Neutrophil (primary cell): Measurements from ENCODE around the gene PPARA.

Experiments used
- H3K27ac ChIP-seq: fragments of 200-600 bp; sonication (generic); 2 replicates; pipeline ENCODE4 v1.5.1; 2016; ENCODE audit warnings: mild to moderate bottlenecking, moderate library complexity
- H3K27me3 ChIP-seq: fragments of 200-600 bp; sonication (generic); 2 replicates; pipeline ENCODE4 v1.6.0; 2016; ENCODE audit warnings: mild to moderate bottlenecking
- H3K36me3 ChIP-seq: fragments of 200-600 bp; sonication (generic); 2 replicates; pipeline ENCODE4 v1.5.1; 2017
- H3K4me1 ChIP-seq, 2 experiments: fragments of 200-600 bp in 1 of 2; sonication (generic) in 1 of 2; 1 replicate in 1 of 2; 2 replicates in 1 of 2; pipeline versions ENCODE4 v1.5.1 to v1.6.1; 2013 to 2016; ENCODE audit warnings: low read depth in 1 of 2, low read length in 1 of 2, mild to moderate bottlenecking in 1 of 2, moderate library complexity in 1 of 2; ENCODE audit not compliant: control insufficient read depth in 1 of 2, insufficient read depth in 1 of 2
- H3K4me3 ChIP-seq, 2 experiments: fragments of 200-600 bp in 1 of 2; sonication (generic) in 1 of 2; 1 replicate in 1 of 2; 2 replicates in 1 of 2; pipeline ENCODE4 v1.5.1; 2013 to 2016; ENCODE audit warnings: low read depth in 1 of 2, low read length in 1 of 2, mild to moderate bottlenecking in 1 of 2, moderate library complexity in 1 of 2
- H3K9me3 ChIP-seq: fragments of 200-600 bp; sonication (generic); 2 replicates; pipeline ENCODE4 v1.5.1; 2016
- TF ChIP-seq, protein P1 (sequence below): fragments of 200-600 bp; sonication (generic); IDR thresholded peaks from 2 replicates; pipeline ENCODE4 v1.5.1; 2016; ENCODE audit warnings: antibody characterized with exemption

PPARA gene

GRCh38 chr22:46147471-46148267 is 2.7 kb upstream of the PPARA start:
- Histone ChIP-seq H3K9me3 (no peaks in the 10 kb centered on the region), H3K27ac (no peak overlapping the region), H3K4me1 (peaks cover 14 to 22% of the 10 kb centered on the region in 2 experiments), H3K36me3 (no peaks in the 10 kb centered on the region), H3K27me3 (peaks cover 71% of the 10 kb centered on the region), H3K4me3 (no peak overlapping the region)
- TF ChIP-seq, protein P1, sequence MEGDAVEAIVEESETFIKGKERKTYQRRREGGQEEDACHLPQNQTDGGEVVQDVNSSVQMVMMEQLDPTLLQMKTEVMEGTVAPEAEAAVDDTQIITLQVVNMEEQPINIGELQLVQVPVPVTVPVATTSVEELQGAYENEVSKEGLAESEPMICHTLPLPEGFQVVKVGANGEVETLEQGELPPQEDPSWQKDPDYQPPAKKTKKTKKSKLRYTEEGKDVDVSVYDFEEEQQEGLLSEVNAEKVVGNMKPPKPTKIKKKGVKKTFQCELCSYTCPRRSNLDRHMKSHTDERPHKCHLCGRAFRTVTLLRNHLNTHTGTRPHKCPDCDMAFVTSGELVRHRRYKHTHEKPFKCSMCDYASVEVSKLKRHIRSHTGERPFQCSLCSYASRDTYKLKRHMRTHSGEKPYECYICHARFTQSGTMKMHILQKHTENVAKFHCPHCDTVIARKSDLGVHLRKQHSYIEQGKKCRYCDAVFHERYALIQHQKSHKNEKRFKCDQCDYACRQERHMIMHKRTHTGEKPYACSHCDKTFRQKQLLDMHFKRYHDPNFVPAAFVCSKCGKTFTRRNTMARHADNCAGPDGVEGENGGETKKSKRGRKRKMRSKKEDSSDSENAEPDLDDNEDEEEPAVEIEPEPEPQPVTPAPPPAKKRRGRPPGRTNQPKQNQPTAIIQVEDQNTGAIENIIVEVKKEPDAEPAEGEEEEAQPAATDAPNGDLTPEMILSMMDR = no peak

- peaks cover 65% of the 10 kb centered on the region for H3K27me3 ChIP-seq
- no peak overlapping the region for H3K4me3 ChIP-seq
- no peak overlapping the region for H3K27ac ChIP-seq
- peaks cover 14 to 22% of the 10 kb centered on the region in 2 experiments for H3K4me1 ChIP-seq
- H3K36me3 ChIP-seq = no peaks in the 10 kb centered on the region
- TF ChIP-seq, protein P1 = no peak
- H3K9me3 ChIP-seq = no peaks in the 10 kb centered on the region
These were observed 2.0 kb upstream of the PPARA start for GRCh38 chr22:46148336-46148735.

DNA sequence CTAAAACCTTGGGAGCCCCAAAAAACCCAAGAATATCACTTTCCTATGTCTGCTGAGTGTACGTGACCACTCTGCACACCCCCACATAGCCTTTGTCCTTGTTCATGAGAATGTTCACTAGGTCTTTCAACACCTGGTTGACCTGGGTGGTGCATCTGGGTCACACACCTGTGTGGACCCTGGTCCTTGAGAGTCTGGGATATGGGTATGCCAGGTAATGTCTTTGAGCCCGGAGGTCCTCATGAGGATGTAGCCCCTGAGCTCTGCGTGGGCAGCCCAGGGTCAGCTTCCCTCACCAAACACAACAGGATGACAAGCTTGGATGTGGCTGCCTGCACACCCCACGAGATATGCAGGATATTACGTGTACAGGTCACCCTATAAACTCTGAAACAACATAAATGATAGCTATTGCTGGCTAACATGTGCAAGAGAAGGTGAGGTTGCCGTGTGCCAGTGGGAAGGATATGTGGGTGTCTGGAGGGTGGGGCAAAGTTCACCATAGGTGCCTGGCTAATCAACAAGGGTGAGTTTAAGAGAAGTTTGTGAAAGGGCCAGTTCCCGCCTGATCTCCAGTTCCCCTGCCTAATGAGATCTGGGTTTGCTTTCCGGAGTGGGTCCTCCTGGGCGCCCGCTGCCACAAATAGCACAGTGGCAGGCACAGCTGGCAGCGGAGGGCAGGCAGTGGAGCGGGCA is 1.4 kb upstream of the PPARA start:
- H3K9me3 ChIP-seq = no peaks in the 10 kb centered on the region
- peak overlapping the region; percentile 53 for H3K27ac ChIP-seq
- H3K4me3 ChIP-seq = peak overlapping the region in 1 of 2 experiments; percentile 81
- peaks cover 14 to 22% of the 10 kb centered on the region in 2 experiments for H3K4me1 ChIP-seq
- H3K27me3 ChIP-seq = peaks cover 63% of the 10 kb centered on the region
- H3K36me3 ChIP-seq = no peaks in the 10 kb centered on the region
- TF ChIP-seq, protein P1 = no peak

GRCh38 chr22:46149512-46150033 is 753 bp upstream of the PPARA start:
- Histone ChIP-seq H3K27ac (peak overlapping the region; percentile 53), H3K9me3 (no peaks in the 10 kb centered on the region), H3K4me3 (peak overlapping the region; percentile 62 to 81), H3K27me3 (peaks cover 63% of the 10 kb centered on the region), H3K36me3 (no peaks in the 10 kb centered on the region), H3K4me1 (peaks cover 14 to 22% of the 10 kb centered on the region in 2 experiments)
- TF ChIP-seq, protein P1 = no peak

DNA sequence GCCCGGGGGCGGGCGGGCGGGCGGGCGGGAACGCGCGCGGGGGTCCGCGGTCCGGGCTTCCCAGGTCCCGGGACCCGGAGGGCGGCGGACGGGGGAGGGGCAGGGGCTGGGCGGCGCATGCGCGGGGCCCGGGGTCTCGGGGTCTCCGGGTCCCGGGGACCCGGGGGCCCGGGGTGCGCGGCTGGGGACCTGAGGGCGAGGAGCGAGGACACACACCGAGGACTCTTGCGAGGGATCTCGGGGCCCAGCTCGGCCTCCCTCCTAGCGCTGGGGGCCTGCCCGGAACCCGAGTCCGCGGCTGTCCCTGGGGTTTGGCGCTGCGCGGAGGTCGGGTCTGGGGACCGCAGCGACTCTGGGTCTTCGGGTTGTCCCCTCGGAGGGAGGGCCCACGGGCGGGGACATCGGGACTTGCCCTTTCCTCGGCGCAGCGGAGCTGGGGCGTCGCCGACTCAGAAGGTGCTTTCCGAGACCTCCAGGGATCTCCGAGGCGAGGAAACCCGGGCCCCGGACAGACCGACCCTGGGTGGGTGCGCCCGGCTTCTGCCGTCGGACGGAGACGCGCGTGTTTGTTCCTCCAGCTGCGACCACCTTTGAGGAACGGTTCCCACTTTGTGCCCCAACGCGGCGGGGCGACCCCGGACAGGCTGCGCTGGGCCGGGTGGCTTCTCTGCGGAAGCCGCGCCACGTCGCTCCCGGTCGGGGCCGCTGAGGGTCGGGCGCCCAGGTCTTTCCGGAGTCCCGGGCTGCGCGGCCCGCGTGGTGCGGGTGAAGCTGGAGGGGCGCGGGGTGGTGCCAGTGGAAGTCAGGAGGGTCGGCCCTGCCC is 540 bp downstream of the PPARA start:
- H3K4me1 ChIP-seq = peaks cover 14 to 22% of the 10 kb centered on the region in 2 experiments
- H3K36me3 ChIP-seq = no peaks in the 10 kb centered on the region
- peak overlapping the region; percentile 77 to 84 for H3K4me3 ChIP-seq
- H3K27ac ChIP-seq = peak overlapping the region; percentile 33
- peaks cover 56% of the 10 kb centered on the region for H3K27me3 ChIP-seq
- no peaks in the 10 kb centered on the region for H3K9me3 ChIP-seq
- TF ChIP-seq, protein P1 = no peak
